SK-N-SH (cell line): ENCODE results near the gene TMEM212. TPM values are rescaled to one million over a fixed set of nuclear protein-coding genes. Genes with fewer than 3 reads are reported as not detected.

Experiments
- CTCF ChIA-PET: fragments of 300-600, 350-600 bp; formaldehyde crosslinking; extraction: SDS; loops from one replicate; lab custom pipeline; 2021; lab: Yijun Ruan, JAX
- POLR2A ChIA-PET: fragments of 350-600 bp; sonication (Branson Sonifier 250); formaldehyde crosslinking; extraction: SDS; loops from one replicate; lab custom pipeline; 2020; ENCODE audit warnings: antibody characterized with exemption, inconsistent platforms; lab: Yijun Ruan, JAX
- DNase-seq: peaks from one replicate; pipeline ENCODE4 v3.0.0; 2012
- H2AFZ ChIP-seq: fragments of 200-600 bp; sonication (generic); 2 replicates; pipeline ENCODE4 v1.8.1; 2016; ENCODE audit warnings: antibody characterized with exemption, mild to moderate bottlenecking, low read depth
- H3F3A ChIP-seq: fragments of 200-600 bp; sonication (generic); replicated peaks from 2 replicates; pipeline ENCODE3; 2016; ENCODE audit warnings: antibody characterized with exemption, mild to moderate bottlenecking; ENCODE audit not compliant: insufficient read depth
- H3K27ac ChIP-seq, 2 experiments: fragments of 200-500 bp in 1 of 2; fragments of 200-600 bp in 1 of 2; sonication (Bioruptor generic) in 1 of 2; sonication (generic), shearing (Covaris generic) in 1 of 2; 2 replicates each; pipeline versions ENCODE4 v1.5.1 to v1.6.1; 2014 to 2016; ENCODE audit warnings: low read depth in 2 of 2, inconsistent platforms in 1 of 2, low read length in 1 of 2, mild to moderate bottlenecking in 1 of 2, mixed read lengths in 1 of 2
- H3K27me3 ChIP-seq: fragments of 200-600 bp; sonication (generic), shearing (Covaris generic); 2 replicates; pipeline ENCODE4 v1.6.1; 2016; ENCODE audit warnings: mixed run types; ENCODE audit not compliant: insufficient read depth
- H3K36me3 ChIP-seq, 2 experiments: fragments of 200-500 bp in 1 of 2; fragments of 200-600 bp in 1 of 2; sonication (Bioruptor generic) in 1 of 2; sonication (generic) in 1 of 2; replicated peaks in 1 of 2; 2 replicates each; pipeline versions ENCODE3 to v1.5.1; 2014 to 2016; ENCODE audit warnings: low read length in 1 of 2, mild to moderate bottlenecking in 1 of 2; ENCODE audit not compliant: insufficient read depth in 2 of 2, control insufficient read depth in 1 of 2
- H3K4me1 ChIP-seq, 2 experiments: fragments of 200-500 bp in 1 of 2; fragments of 200-600 bp in 1 of 2; sonication (Bioruptor generic) in 1 of 2; sonication (generic), shearing (Covaris generic) in 1 of 2; 2 replicates each; pipeline versions ENCODE4 v1.5.1 to v1.6.1; 2014 to 2016; ENCODE audit warnings: low read depth in 1 of 2, low read length in 1 of 2, mixed run types in 1 of 2; ENCODE audit not compliant: insufficient read depth in 2 of 2, control insufficient read depth in 1 of 2
- H3K4me2 ChIP-seq: fragments of 200-600 bp; sonication (generic), shearing (Covaris generic); 2 replicates; pipeline ENCODE4 v1.6.1; 2017; ENCODE audit warnings: mixed run types
- H3K4me3 ChIP-seq, 2 experiments: fragments of 200-500 bp in 1 of 2; fragments of 200-600 bp in 1 of 2; sonication (Bioruptor generic) in 1 of 2; sonication (generic), shearing (Covaris generic) in 1 of 2; 2 replicates each; pipeline versions ENCODE4 v1.5.1 to v1.8.1; 2014 to 2016; ENCODE audit warnings: low read depth in 2 of 2, inconsistent platforms in 1 of 2, low read length in 1 of 2, mild to moderate bottlenecking in 1 of 2, mixed read lengths in 1 of 2, moderate library complexity in 1 of 2
- H3K79me2 ChIP-seq: fragments of 200-600 bp; sonication (generic); 2 replicates; pipeline ENCODE4 v1.8.1; 2017; ENCODE audit warnings: mild to moderate bottlenecking; ENCODE audit not compliant: insufficient read depth
- H3K9ac ChIP-seq: fragments of 200-600 bp; sonication (generic); 2 replicates; pipeline ENCODE4 v1.6.1; 2017; ENCODE audit warnings: mixed run types
- H3K9me2 ChIP-seq: fragments of 200-600 bp; sonication (generic); 2 replicates; pipeline ENCODE4 v1.6.1; 2017; ENCODE audit warnings: mixed run types
- H3K9me3 ChIP-seq: fragments of 200-600 bp; sonication (generic); 2 replicates; pipeline ENCODE4 v1.6.1; 2017; ENCODE audit warnings: mixed run types, mild to moderate bottlenecking, moderate library complexity
- H4K20me1 ChIP-seq: fragments of 200-600 bp; sonication (generic); 2 replicates; pipeline ENCODE4 v1.6.1; 2017; ENCODE audit warnings: mild to moderate bottlenecking, mixed run types; ENCODE audit not compliant: insufficient read depth
- CHD2 ChIP-seq: fragments of 150-350 bp; IDR thresholded peaks from 2 replicates; pipeline ENCODE4 v1.6.1; 2018; ENCODE audit warnings: low read length; ENCODE audit not compliant: partially characterized antibody
- FOXM1 ChIP-seq: IDR thresholded peaks from 2 replicates; pipeline ENCODE4 v1.4.0; 2012; ENCODE audit warnings: low read depth, mild to moderate bottlenecking
- MEF2A ChIP-seq: IDR thresholded peaks from 2 replicates; pipeline ENCODE4 v1.4.0; 2012; ENCODE audit warnings: low read depth, borderline replicate concordance
- RFX5 ChIP-seq: IDR thresholded peaks from 2 replicates; pipeline ENCODE4 v1.6.1; 2012; ENCODE audit warnings: mild to moderate bottlenecking, improper control_type of control experiment, low read length
- RXRA ChIP-seq: IDR thresholded peaks from 2 replicates; pipeline ENCODE4 v1.4.0; 2012; ENCODE audit warnings: low read depth, mild to moderate bottlenecking, borderline replicate concordance
- WGBS: methylation state at CpG from one replicate; pipeline ENCODE4 v1.1.6; 2017; ENCODE audit warnings: low lambda C conversion rate; 5-methylcytosine and 5-hydroxymethylcytosine counted together
- polyA plus RNA-seq, 3 experiments: library from polyadenylated mRNA; depleted of rRNA; stranded (reverse); fragments of >200 nt; gene quantifications; 2 replicates each; pipeline ENCODE4 v1.2.3, GENCODE V29; 2012
- TF ChIP-seq, protein P1 (sequence below): IDR thresholded peaks from 2 replicates; pipeline ENCODE4 v1.6.1; 2012; ENCODE audit warnings: mild to moderate bottlenecking, low read depth, low read length, moderate library complexity

Gene TMEM212
- polyA plus RNA-seq, 1 of the 3 experiments (the other 2 are of a cell fraction) = not detected

DNA sequence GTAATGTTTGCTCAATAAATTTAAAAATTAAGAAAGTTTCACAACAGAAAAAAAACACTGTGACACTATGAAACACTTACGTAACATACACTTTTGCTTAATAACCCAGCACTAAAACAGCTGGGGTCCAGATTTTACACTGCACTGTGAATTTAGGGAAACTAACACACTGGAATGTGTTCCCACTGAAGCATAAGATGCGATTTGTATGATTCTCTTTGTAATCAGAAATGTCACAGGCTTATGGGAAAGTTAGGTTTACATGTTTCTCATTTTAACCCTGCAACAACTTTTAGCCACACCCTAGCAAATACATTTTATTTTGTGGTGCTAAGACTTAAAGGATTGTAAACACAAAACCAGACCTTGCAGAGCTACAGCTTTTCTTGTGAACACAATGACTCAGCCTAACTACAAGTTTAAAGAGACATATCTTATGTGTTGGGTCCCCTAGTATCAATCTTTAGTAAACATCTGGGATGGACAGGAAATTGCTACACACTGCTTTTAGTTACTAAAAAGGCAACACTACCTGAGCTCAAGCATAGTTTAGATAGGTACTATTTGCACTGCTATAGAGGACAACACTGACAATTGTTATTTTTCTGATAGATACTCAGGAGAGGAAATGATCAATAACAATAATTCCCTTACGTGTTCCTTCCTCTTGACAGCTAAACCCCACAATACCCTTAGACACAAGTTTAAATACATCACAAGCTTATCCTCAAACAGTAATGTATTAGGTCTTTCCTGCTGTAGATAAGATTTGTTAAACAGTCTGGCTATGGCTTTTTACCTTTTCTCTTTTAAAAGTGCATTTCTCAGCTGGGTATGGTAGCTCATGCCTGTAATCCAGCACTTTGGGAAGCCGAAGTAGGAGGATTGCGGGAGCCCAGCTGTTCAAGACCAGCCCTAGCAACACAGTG, 36.7 kb upstream of the TMEM212 start:
- Histone ChIP-seq H3K27me3 (no peaks in the 10 kb centered on the region), H3K9me3 (no peaks in the 10 kb centered on the region), H3K79me2 (peaks cover 23% of the 10 kb centered on the region), H2AFZ (no peak overlapping the region), H3K27ac (peak overlapping the region in 1 of 2 experiments; percentile 82; a peak in 2 of 4 replicates), H3K9ac (no peak overlapping the region; the same call in 1 of the 2 replicates), H3K4me2 (no peak overlapping the region), H3K9me2 (no peaks in the 10 kb centered on the region), H3F3A (peaks cover 23% of the 10 kb centered on the region), H3K36me3 (no peaks in the 10 kb centered on the region), H3K4me1 (peaks cover 12 to 29% of the 10 kb centered on the region in 2 experiments; a peak in 3 of 4 replicates), H4K20me1 (no peaks in the 10 kb centered on the region), H3K4me3 (no peak overlapping the region)
- WGBS = 81% methylated on average over 5 of the region's 5 CpGs
- DNase-seq = no peak
- ChIA-PET POLR2A (no interaction called here), CTCF (interaction anchor here (1.3 kb wide), 1 partner anchor 31 kb away, joined by 3 read pairs; no protein-coding TSS in a partner anchor)
- TF ChIP-seq, protein P1, sequence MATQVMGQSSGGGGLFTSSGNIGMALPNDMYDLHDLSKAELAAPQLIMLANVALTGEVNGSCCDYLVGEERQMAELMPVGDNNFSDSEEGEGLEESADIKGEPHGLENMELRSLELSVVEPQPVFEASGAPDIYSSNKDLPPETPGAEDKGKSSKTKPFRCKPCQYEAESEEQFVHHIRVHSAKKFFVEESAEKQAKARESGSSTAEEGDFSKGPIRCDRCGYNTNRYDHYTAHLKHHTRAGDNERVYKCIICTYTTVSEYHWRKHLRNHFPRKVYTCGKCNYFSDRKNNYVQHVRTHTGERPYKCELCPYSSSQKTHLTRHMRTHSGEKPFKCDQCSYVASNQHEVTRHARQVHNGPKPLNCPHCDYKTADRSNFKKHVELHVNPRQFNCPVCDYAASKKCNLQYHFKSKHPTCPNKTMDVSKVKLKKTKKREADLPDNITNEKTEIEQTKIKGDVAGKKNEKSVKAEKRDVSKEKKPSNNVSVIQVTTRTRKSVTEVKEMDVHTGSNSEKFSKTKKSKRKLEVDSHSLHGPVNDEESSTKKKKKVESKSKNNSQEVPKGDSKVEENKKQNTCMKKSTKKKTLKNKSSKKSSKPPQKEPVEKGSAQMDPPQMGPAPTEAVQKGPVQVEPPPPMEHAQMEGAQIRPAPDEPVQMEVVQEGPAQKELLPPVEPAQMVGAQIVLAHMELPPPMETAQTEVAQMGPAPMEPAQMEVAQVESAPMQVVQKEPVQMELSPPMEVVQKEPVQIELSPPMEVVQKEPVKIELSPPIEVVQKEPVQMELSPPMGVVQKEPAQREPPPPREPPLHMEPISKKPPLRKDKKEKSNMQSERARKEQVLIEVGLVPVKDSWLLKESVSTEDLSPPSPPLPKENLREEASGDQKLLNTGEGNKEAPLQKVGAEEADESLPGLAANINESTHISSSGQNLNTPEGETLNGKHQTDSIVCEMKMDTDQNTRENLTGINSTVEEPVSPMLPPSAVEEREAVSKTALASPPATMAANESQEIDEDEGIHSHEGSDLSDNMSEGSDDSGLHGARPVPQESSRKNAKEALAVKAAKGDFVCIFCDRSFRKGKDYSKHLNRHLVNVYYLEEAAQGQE = no peak
- TF ChIP-seq CHD2 = no peak
- no peak for TF ChIP-seq FOXM1
- TF ChIP-seq RXRA = no peak
- no peak for TF ChIP-seq MEF2A

DNA sequence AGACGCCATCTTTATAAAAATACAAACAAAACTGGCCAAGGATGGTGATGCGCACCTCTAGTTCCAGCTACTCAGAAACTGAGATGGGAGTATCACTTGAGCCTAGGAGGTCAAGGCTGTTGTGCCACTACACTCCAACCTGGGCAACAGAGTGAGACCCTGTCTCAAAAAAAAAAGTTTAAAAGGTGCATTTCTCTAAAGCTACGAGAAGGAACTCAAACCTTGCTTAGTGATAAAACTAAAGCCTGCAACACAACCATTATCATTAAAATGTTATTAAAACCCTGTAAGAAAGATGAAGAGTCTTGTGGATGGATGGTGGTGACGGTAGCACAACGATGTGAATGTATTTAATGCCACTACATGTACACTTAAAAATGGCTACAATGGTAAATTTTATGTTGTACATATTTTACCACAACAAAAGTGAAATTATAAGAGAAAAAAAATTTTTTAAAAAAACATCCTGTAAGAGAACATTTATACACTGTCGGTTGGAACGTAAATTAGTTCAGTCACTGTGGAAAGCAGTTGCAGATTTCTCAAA, 35.9 kb upstream of the TMEM212 start:
- no peaks in the 10 kb centered on the region for H3K36me3 ChIP-seq
- H4K20me1 ChIP-seq = no peaks in the 10 kb centered on the region
- no peaks in the 10 kb centered on the region for H3K9me2 ChIP-seq
- H3K4me1 ChIP-seq = peaks cover 12 to 30% of the 10 kb centered on the region in 2 experiments; a peak in 3 of 4 replicates
- peaks cover 29% of the 10 kb centered on the region for H3F3A ChIP-seq
- H2AFZ ChIP-seq = no peak overlapping the region
- DNase-seq = no peak
- POLR2A ChIA-PET = no interaction called here
- no peaks in the 10 kb centered on the region for H3K9me3 ChIP-seq
- H3K4me3 ChIP-seq = no peak overlapping the region
- CTCF ChIA-PET = interaction anchor here (1.3 kb wide), 1 partner anchor 30 kb away, joined by 3 read pairs; no protein-coding TSS in a partner anchor
- 95% methylated on average over 7 of the region's 7 CpGs for WGBS
- peak overlapping the region in 1 of 2 experiments; percentile 82; a peak in 2 of 4 replicates for H3K27ac ChIP-seq
- H3K27me3 ChIP-seq = no peaks in the 10 kb centered on the region
- H3K9ac ChIP-seq = no peak overlapping the region
- TF ChIP-seq RFX5 = no peak
- no peak overlapping the region for H3K4me2 ChIP-seq
- H3K79me2 ChIP-seq = peaks cover 23% of the 10 kb centered on the region
